SJSA1 (cell line): ENCODE results near the gene C19orf38. TPM values are rescaled to one million over a fixed set of nuclear protein-coding genes. Genes with fewer than 3 reads are reported as not detected.

Experiments used
- DNase-seq, 2 experiments: peaks; one replicate each; pipeline ENCODE4 v3.0.0-alpha.2; 2015 to 2020; ENCODE audit warnings: low spot score in 2 of 2, low read depth in 1 of 2
- H3K27ac ChIP-seq: fragments of 250-450 bp; sonication (Bioruptor Pico); 2 replicates; pipeline ENCODE4 v1.5.1; 2020; ENCODE audit warnings: mild to moderate bottlenecking, moderate library complexity
- H3K27me3 ChIP-seq: fragments of 250-450 bp; sonication (Bioruptor Pico); replicated peaks from 2 replicates; pipeline ENCODE4 v1.5.1; 2020; ENCODE audit warnings: mild to moderate bottlenecking, moderate library complexity
- H3K36me3 ChIP-seq: fragments of 250-450 bp; sonication (Bioruptor Pico); 2 replicates; pipeline ENCODE4 v1.5.1; 2020; ENCODE audit warnings: mild to moderate bottlenecking
- H3K4me1 ChIP-seq: fragments of 250-450 bp; sonication (Bioruptor Pico); replicated peaks from 2 replicates; pipeline ENCODE4 v1.6.1; 2021; ENCODE audit warnings: mild to moderate bottlenecking
- H3K4me3 ChIP-seq: fragments of 250-450 bp; sonication (Bioruptor Pico); 2 replicates; pipeline ENCODE4 v1.5.1; 2020; ENCODE audit warnings: mild to moderate bottlenecking
- H3K9me3 ChIP-seq: fragments of 250-450 bp; sonication (Bioruptor Pico); replicated peaks from 2 replicates; pipeline ENCODE4 v1.5.1; 2020; ENCODE audit warnings: mild to moderate bottlenecking
- total RNA-seq: library from RNA; depleted of rRNA; stranded (reverse); fragments of >200 nt; shearing (Covaris generic); gene quantifications from 2 replicates; pipeline ENCODE4 v1.2.3, GENCODE V29; 2014; rRNA removed

The C19orf38 gene
- total RNA-seq, 1 experiment from 2014 or later, result not detected

DNA sequence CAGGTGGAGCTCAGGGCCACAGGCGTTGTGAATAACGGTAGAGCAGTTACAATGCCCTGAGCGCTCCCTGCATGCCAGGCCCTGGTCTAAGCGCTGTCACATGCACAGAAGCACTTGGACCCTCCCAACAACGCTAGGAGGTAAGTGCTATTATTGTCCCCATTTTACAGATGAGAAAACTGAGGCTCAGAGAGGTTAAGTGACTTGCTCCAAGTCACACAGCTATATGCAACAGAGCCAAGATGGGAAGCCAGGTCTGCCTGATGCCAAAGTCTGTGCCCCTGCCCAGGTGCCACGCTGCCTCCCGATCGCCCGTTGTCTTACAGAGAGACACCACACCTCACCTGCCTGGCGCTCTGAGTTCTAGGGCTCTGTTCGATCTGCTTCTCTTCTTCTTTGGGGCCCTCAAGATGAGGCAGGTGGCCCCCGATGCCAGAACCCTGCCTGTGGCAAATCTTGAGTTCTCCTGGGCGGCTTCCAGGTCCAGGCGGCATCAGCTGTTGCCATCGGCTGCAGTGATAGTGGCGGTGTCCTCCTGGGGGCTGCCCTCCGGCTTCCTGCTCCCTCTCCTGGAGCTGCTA, 60.3 kb downstream of the C19orf38 start:
- Histone ChIP-seq H3K27me3 (no peaks in the 10 kb centered on the region), H3K36me3 (peaks cover 23% of the 10 kb centered on the region), H3K4me1 (no peaks in the 10 kb centered on the region), H3K9me3 (no peaks in the 10 kb centered on the region), H3K27ac (no peak overlapping the region), H3K4me3 (no peak overlapping the region)
- DNase-seq, result no peak

DNA sequence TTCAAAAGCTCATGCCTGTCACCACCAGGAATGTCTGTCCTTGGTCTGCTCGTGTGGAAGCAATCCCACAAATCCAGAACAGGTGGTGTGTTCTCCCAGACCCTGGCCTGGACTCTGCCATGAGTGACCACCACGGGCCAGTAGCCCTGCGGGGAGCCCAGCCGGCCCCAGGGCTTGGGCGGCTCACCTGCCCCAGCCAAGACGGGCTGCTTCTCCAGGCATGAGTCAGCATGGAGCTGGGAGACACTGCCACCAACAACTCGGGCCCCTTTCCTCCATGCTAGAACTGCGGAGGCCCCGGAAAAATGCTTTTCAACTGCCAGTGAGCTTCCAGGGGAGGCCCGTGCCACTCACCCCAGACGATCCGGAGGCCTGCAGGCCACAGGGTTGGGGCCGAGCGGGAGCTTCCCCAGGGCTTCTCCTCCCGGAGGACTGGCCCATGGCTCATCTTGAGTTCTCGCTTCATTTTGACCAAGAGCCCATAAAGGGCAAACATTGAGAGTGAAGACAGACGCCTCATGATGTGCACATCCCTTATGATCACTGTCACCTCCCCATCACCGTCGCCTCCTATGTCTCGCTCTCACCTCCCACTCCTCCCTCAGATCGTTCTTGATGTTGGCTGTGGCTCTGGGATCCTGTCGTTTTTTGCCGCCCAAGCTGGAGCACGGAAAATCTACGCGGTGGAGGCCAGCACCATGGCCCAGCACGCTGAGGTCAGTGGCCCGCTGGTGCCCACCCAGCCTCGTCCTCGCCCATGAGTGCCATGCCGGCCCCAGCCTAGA, 63.6 kb downstream of the C19orf38 start:
- DNase-seq, result no peak
- H3K36me3 ChIP-seq, result peaks cover 43% of the 10 kb centered on the region
- H3K27ac ChIP-seq, result no peak overlapping the region

DNA sequence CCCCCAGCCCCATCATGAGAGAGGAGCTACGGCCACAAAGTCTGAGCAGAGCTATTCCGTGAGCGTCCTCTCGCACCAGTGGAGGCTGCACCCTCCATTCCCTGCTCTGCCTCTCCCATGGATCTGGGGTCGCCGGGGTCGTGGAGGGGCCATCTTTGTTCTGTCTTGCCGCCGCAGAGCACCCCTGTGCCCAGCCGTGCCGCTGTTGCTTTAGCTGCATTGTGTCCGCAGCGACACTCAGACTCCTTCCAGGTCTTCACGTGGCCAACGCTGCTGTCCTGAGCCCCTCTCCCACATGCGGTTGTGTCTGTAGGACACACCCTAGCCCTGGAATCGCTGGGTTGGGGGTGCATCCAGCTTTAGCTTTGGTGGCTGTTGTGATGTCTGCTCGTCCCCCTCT, 64.4 kb downstream of the C19orf38 start:
- Histone ChIP-seq H3K27me3 (no peaks in the 10 kb centered on the region), H3K9me3 (no peaks in the 10 kb centered on the region), H3K4me3 (no peak overlapping the region), H3K36me3 (peaks cover 43% of the 10 kb centered on the region), H3K4me1 (peaks cover 11% of the 10 kb centered on the region), H3K27ac (no peak overlapping the region)
- DNase-seq, result no peak

More for the DNA sequence above, 63.6 kb downstream of the C19orf38 start:
- Histone ChIP-seq H3K9me3 (no peaks in the 10 kb centered on the region), H3K27me3 (no peaks in the 10 kb centered on the region), H3K4me3 (no peak overlapping the region), H3K4me1 (peaks cover 11% of the 10 kb centered on the region)

DNA sequence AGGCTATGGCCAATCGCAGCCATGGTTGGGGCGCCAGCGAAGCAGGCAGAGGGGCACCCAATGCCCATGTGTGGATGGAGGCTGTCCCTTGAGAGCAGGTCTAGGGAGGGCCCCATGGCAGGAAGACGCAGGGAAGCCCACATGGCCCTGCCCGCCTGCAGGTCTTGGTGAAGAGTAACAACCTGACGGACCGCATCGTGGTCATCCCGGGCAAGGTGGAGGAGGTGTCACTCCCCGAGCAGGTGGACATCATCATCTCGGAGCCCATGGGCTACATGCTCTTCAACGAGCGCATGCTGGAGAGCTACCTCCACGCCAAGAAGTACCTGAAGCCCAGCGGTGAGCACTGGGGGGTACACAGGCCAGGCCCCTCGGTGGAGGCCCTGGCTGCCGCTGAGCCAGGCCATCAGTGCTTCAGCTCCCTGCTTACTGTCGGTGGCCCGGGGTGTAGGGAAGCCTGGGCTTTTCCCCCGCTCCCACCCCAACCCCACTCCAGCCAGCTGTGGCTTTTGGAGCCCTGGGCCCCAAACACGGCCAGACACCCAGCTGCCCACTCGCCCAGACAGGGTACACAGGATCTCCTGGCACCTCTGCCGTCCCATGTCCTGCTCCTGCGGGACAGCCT, 65.6 kb downstream of the C19orf38 start:
- no peak overlapping the region for H3K27ac ChIP-seq
- no peak for DNase-seq
- H3K27me3 ChIP-seq, result no peaks in the 10 kb centered on the region
- H3K9me3 ChIP-seq, result no peaks in the 10 kb centered on the region
- H3K36me3 ChIP-seq, result peaks cover 43% of the 10 kb centered on the region
- peaks cover 11% of the 10 kb centered on the region for H3K4me1 ChIP-seq
- H3K4me3 ChIP-seq, result no peak overlapping the region

DNA sequence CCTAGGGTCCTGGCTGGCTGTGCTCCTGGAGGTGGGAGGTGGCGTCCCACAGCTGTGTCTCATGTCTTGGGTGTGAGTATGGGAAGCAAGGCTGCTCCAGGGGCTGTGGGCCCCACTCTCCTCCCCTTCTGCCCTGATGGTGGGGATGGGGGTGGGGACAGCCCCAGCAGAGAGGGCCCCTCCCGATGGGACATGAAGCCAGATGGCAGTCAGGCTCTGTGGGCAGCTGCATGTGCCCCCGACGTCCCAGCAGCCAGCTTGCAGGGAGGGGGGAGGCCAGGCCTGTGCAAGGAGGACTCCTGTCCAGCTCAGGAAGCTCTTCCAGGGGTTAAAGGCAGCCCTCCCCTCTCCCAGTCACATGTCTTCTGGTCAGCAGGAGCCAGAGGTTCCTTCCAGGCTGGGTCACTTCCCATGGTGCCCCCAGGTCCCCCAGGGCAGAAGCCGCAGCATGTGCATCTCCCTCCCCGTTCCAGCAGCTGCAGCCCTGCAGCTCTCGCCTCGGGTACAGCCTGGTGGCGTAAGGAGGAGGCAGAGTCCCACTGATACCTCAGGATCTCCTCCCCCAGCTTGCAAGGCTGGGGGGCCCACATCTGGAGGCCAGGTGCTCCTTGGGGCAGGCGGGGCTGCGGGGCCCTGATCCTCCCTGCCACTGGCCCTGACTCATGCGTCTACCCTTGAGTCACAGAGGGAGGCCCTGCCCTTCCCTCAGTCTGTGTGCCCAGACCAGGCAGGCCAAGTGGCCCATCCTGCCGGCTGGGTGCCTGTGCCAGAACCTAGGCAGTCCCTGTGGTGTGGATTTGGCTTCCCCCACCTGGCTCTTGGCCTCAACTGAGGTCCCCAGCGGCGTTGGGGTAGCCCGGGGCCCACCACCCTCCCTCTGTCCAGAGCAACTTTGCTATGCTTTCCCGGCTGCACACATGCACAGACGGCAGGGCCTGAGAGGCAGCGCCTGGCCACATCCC, 67.2 kb downstream of the C19orf38 start:
- Histone ChIP-seq H3K27ac (no peak overlapping the region), H3K4me1 (peaks cover 11% of the 10 kb centered on the region), H3K36me3 (peaks cover 55% of the 10 kb centered on the region), H3K4me3 (no peak overlapping the region), H3K27me3 (no peaks in the 10 kb centered on the region), H3K9me3 (no peaks in the 10 kb centered on the region)
- peak; percentile 36 to 69 for DNase-seq

DNA sequence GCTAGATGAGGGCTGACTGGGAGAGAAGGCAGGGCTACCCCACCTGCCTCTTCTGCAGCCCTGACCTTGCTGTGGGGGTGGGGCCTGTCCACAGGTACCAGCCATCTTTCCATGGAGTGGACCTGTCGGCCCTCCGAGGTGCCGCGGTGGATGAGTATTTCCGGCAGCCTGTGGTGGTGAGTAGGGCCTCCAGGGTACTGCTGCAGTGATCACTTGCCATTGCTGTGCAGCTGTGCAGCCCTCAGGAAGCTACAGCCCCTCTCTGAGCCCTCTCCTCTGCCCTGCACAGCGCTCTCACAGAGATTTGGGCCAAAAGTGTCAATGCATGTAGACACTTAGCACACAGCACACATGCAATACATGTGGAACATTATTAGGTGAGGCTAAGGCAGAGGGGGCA, 68.4 kb downstream of the C19orf38 start:
- no peak for DNase-seq
- Histone ChIP-seq H3K4me3 (no peak overlapping the region), H3K27me3 (no peaks in the 10 kb centered on the region), H3K4me1 (peaks cover 11% of the 10 kb centered on the region), H3K9me3 (no peaks in the 10 kb centered on the region), H3K27ac (no peak overlapping the region), H3K36me3 (peaks cover 65% of the 10 kb centered on the region)

DNA sequence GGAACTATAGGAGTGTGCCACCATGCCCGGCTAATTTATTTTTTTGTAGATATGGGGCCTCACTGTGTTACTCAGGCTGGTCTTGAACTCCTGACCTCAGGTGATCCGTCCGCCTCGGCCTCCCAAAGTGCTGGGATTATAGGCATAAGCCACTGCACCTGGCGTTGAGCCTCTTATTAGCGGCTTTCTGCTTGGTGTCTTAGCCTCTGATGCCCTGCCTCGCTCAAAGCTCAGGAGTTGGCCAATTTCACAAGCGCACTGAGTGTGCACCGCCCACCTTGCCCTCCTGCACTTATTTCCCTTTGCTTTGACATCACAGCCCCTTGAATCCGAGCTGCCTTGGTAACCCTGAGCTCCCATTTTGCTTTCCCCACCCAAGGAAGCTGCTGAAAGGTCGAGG, 70.1 kb downstream of the C19orf38 start:
- peaks cover 11% of the 10 kb centered on the region for H3K4me1 ChIP-seq
- H3K36me3 ChIP-seq, result peaks cover 70% of the 10 kb centered on the region
- H3K9me3 ChIP-seq, result no peaks in the 10 kb centered on the region
- no peak overlapping the region for H3K27ac ChIP-seq
- no peaks in the 10 kb centered on the region for H3K27me3 ChIP-seq
- no peak overlapping the region for H3K4me3 ChIP-seq
- DNase-seq, result no peak

Other genes with a start within 250 kb of the C19orf38 start
- 30.1 and 86.8 TPM in 2 replicates for gene SLC44A2, start 222.9 kb upstream of the C19orf38 start, total RNA-seq
- 123 and 210 TPM in 2 replicates for gene ILF3, start 194.1 kb upstream of the C19orf38 start, total RNA-seq
- 26.8 and 28.0 TPM in 2 replicates for gene QTRT1, start 147.0 kb upstream of the C19orf38 start, total RNA-seq
- 57.8 and 58.4 TPM in 2 replicates for gene DNM2, start 130.3 kb upstream of the C19orf38 start, total RNA-seq
- 78.8 and 101 TPM in 2 replicates for gene TMED1, start 12.2 kb upstream of the C19orf38 start, total RNA-seq
- 7.5 and 24.2 TPM in 2 replicates for gene CARM1, start 23.1 kb downstream of the C19orf38 start, total RNA-seq
- gene YIPF2, start 80.2 kb downstream of the C19orf38 start, total RNA-seq, result 53.4 and 76.2 TPM in 2 replicates
- gene TIMM29, start 80.4 kb downstream of the C19orf38 start, total RNA-seq, result 53.5 and 58.6 TPM in 2 replicates
- 104 TPM in 2 replicates for gene SMARCA4, start 112.6 kb downstream of the C19orf38 start, total RNA-seq
- gene LDLR, start 241.0 kb downstream of the C19orf38 start, total RNA-seq, result 90.0 and 115 TPM in 2 replicates